ENCODE results near the gene TMEM107. TPM values are rescaled to one million over a fixed set of nuclear protein-coding genes. Genes with fewer than 3 reads are reported as not detected.
"Not testable (repeated sequence)": the region's sequence is repeated elsewhere in the genome, so short reads cannot be mapped to it uniquely, and the experiment has no call there.

Gene TMEM107
- total RNA-seq, 1 donor from 2014 or later, result 24.6 TPM

DNA sequence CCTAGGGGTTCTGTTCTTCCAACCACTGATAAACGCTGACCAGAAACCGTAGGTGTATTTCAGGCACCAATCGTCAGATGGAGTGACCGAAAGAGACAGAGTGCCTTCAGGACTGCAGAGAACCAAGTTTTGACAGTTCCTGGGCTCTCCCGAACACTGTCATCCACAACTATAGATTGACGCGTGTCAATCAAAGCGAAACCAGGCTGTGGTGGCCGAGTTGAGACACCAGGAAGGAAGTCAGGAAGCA is 46.1 kb upstream of the TMEM107 start:
- peak overlapping the region; percentile 95 for H3K4me3 Mint-ChIP-seq (ENCODE audit: low read depth)
- H3K9me3 Mint-ChIP-seq (ENCODE audit: low read depth), result no peaks in the 10 kb centered on the region
- DNase-seq (ENCODE audit: low spot score, unreplicated experiment), result no peak
- no peak for TF ChIP-seq CTCF (IDR thresholded peaks at IDR 0.05; ENCODE audit: unreplicated experiment)
- H3K27ac Mint-ChIP-seq, result peak overlapping the region; percentile 100
- H3K27me3 Mint-ChIP-seq, result no peaks in the 10 kb centered on the region
- peaks cover 13% of the 10 kb centered on the region for H3K4me1 Mint-ChIP-seq (ENCODE audit: low read depth)
- peaks cover 1% of the 10 kb centered on the region for H3K36me3 Mint-ChIP-seq (ENCODE audit: insufficient read depth)

GRCh38 chr17:8221663-8222379 is 45.6 kb upstream of the TMEM107 start:
- H3K27me3 Mint-ChIP-seq, result no peaks in the 10 kb centered on the region
- peaks cover 1% of the 10 kb centered on the region for H3K36me3 Mint-ChIP-seq (ENCODE audit: insufficient read depth)
- H3K27ac Mint-ChIP-seq, result peak overlapping the region; percentile 100
- peaks cover 11% of the 10 kb centered on the region for H3K4me1 Mint-ChIP-seq (ENCODE audit: low read depth)
- no peaks in the 10 kb centered on the region for H3K9me3 Mint-ChIP-seq (ENCODE audit: low read depth)
- peak overlapping the region; percentile 95 for H3K4me3 Mint-ChIP-seq (ENCODE audit: low read depth)
- no peak for TF ChIP-seq CTCF (IDR thresholded peaks at IDR 0.05; ENCODE audit: unreplicated experiment)
- DNase-seq (ENCODE audit: low spot score, unreplicated experiment), result peak; percentile 81

GRCh38 chr17:8220783-8221662 is 44.8 kb upstream of the TMEM107 start:
- no peak for TF ChIP-seq CTCF (IDR thresholded peaks at IDR 0.05; ENCODE audit: unreplicated experiment)
- H3K4me3 Mint-ChIP-seq (ENCODE audit: low read depth), result peak overlapping the region; percentile 95
- peaks cover 9% of the 10 kb centered on the region for H3K4me1 Mint-ChIP-seq (ENCODE audit: low read depth)
- peak; percentile 91 for DNase-seq (ENCODE audit: low spot score, unreplicated experiment)
- H3K27me3 Mint-ChIP-seq, result no peaks in the 10 kb centered on the region
- H3K36me3 Mint-ChIP-seq (ENCODE audit: insufficient read depth), result no peaks in the 10 kb centered on the region
- H3K9me3 Mint-ChIP-seq (ENCODE audit: low read depth), result no peaks in the 10 kb centered on the region
- peak overlapping the region; percentile 100 for H3K27ac Mint-ChIP-seq

DNA sequence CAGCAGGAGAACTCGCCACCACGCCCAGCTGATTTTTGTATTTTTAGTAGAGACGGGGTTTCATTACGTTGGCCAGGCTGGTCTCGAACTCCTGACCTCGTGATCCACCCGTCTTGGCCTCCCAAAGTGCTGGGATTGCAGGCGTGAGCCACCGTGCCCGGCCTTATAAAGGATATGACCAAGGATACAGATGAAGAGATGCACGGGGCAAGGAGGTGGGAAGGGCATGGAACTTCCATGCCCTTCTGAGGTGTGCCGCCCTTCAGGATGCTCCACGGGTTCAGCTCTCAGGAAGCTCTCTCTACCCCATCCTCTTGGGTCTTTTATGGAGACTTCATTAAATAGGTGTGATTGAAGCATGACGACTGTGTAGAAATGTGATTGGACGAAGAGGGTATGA is 37.8 kb upstream of the TMEM107 start:
- H3K4me3 Mint-ChIP-seq (ENCODE audit: low read depth), result not testable (repeated sequence)

DNA sequence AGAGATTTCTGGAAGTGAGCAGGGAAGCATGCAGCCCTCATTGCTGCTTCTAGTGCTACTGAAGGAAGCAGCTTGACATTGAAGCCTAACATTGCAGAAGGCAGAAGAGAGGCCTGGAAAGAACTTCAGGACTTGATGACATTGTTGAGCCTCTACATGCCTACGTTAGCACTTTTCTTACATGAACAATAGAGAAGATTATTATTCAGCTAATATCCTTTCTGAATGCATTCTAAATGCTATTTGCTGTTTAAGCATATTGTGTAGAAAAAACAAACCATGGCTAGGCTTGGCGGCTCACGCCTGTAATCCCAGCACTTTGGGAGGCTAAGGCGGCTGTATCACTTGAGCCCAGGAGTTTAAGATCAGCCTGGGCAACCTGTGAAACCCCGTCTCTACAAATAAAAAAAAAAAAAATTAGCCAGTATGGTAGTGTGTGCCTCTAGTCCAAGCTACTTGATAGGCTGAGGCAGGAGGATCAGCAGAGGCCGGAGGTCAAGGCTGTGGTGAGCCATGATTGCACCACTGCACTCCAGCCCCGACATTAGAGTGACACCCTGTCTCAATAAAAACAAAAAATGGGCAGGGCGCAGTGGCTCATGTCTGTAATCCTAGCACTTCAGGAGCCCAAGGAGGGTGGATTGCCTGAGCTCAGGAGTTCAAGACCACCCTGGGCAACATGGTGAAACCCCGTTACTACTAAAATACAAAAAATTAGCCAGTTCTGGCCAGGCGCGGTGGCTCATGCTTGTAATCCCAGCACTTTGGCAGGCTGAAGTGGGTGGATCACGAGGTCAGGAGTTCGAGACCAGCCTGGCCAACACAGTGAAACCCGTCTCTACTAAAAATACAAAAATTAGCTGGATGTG is 36.4 kb upstream of the TMEM107 start:
- no peaks in the 10 kb centered on the region for H3K9me3 Mint-ChIP-seq (ENCODE audit: low read depth)
- peaks cover 2% of the 10 kb centered on the region for H3K27me3 Mint-ChIP-seq
- H3K4me3 Mint-ChIP-seq (ENCODE audit: low read depth), result no peak overlapping the region
- no peaks in the 10 kb centered on the region for H3K36me3 Mint-ChIP-seq (ENCODE audit: insufficient read depth)
- no peak for DNase-seq (ENCODE audit: low spot score, unreplicated experiment)
- H3K4me1 Mint-ChIP-seq (ENCODE audit: low read depth), result peaks cover 19% of the 10 kb centered on the region
- TF ChIP-seq CTCF (IDR thresholded peaks at IDR 0.05; ENCODE audit: unreplicated experiment), result no peak
- H3K27ac Mint-ChIP-seq, result no peak overlapping the region

More for the DNA sequence above, 37.8 kb upstream of the TMEM107 start:
- H3K27ac Mint-ChIP-seq; H3K9me3 Mint-ChIP-seq (ENCODE audit: low read depth); H3K36me3 Mint-ChIP-seq (ENCODE audit: insufficient read depth); H3K27me3 Mint-ChIP-seq; DNase-seq (ENCODE audit: low spot score, unreplicated experiment): not testable (repeated sequence)
- peaks cover 19% of the 10 kb centered on the region for H3K4me1 Mint-ChIP-seq (ENCODE audit: low read depth)

All from progenitor cell of endocrine pancreas (in vitro differentiated cells).